Thyroid gland (tissue), 4 donors: Measurements from ENCODE around the gene MAP4.
"Not testable (repeated sequence)": the region's sequence is repeated elsewhere in the genome, so short reads cannot be mapped to it uniquely, and the experiment has no call there.

Experiments
- CTCF ChIP-seq, 6 experiments: fragments of 200-600 bp in 3 of 6; fragments of 450-650 bp in 3 of 6; sonication (generic) in 3 of 6; IDR thresholded peaks; one replicate each; pipeline ENCODE4 v1.5.1; 2016 to 2019; ENCODE audit warnings: antibody characterized with exemption in 6 of 6, mild to moderate bottlenecking in 2 of 6, inconsistent platforms in 1 of 6, moderate library complexity in 1 of 6
- POLR2A ChIP-seq, 2 donors: fragments of 450-650 bp; IDR thresholded peaks; one replicate each; pipeline ENCODE4 v1.6.1; 2017; ENCODE audit warnings: antibody characterized with exemption in 2 of 2, mild to moderate bottlenecking in 2 of 2, moderate library complexity in 1 of 2

- TF ChIP-seq CTCF, POLR2A (IDR thresholded peaks at IDR 0.05): not testable (repeated sequence)
Measured at GRCh38 chr3:48007361-48007760, 8.9 kb downstream of the MAP4 start.
